GM12878 (cell line): ENCODE data around the gene NFATC3. TPM values are rescaled to one million over a fixed set of nuclear protein-coding genes. Genes with fewer than 3 reads are reported as not detected.
"Not testable (repeated sequence)": the region's sequence is repeated elsewhere in the genome, so short reads cannot be mapped to it uniquely, and the experiment has no call there.

Experiments used
- ATAC-seq: fragments of 200-7000 bp; cut with Tn5 transposase; 3 replicates; pipeline ENCODE4 v1.9.1; 2020; ENCODE audit warnings: mild to moderate bottlenecking, moderate library complexity
- BruUV-seq: library from RNA; stranded (reverse); fragments of 400-500 nt; replicated peaks from 2 replicates; lab custom pipeline; 2021; lab: Mats Ljungman, UMichigan
- CTCF ChIA-PET: fragments of 300-600 bp; sonication (Branson Sonifier 250); formaldehyde crosslinking; extraction: SDS; loops from one replicate; lab custom pipeline; 2021; ENCODE audit warnings: inconsistent platforms; lab: Yijun Ruan, JAX
- POLR2A ChIA-PET: fragments of 350-600 bp; formaldehyde crosslinking; extraction: SDS; loops from one replicate; lab custom pipeline; 2021; ENCODE audit warnings: inconsistent platforms; lab: Charles Lee
- RAD21 ChIA-PET: fragments of 300-600 bp; sonication (Branson Sonifier 250); formaldehyde crosslinking; loops from one replicate; lab custom pipeline; 2023; ENCODE audit warnings: antibody characterized with exemption; ENCODE audit not compliant: unreplicated experiment; lab: Charles Lee
- SMC1A ChIA-PET: fragments of 300-600 bp; sonication (Branson Sonifier 250); formaldehyde crosslinking; loops from one replicate; lab custom pipeline; 2023; ENCODE audit not compliant: unreplicated experiment, uncharacterized antibody; lab: Charles Lee
- DNase-seq: peaks from one replicate; pipeline ENCODE4 v3.0.0-alpha.2; 2011; ENCODE audit warnings: low read depth, low spot score
- FAIRE-seq: peaks from 3 replicates; lab custom pipeline; 2011; peaks lifted over from hg19 to GRCh38; lab: Jason Lieb, UNC
- H2AFZ ChIP-seq: 2 replicates; pipeline ENCODE4 v1.6.0; 2011; ENCODE audit warnings: low read depth, low read length, control low read depth; ENCODE audit not compliant: control insufficient read depth
- H3K27ac ChIP-seq: 2 replicates; pipeline ENCODE4 v1.5.1; 2011; ENCODE audit warnings: control low read depth; ENCODE audit not compliant: control insufficient read depth, insufficient read depth
- H3K27me3 ChIP-seq, 2 experiments: replicated peaks in 1 of 2; 2 replicates each; pipeline versions ENCODE4 v1.6.0 to v1.6.1; 2011; ENCODE audit warnings: low read length in 1 of 2; ENCODE audit not compliant: control insufficient read depth in 2 of 2, insufficient read depth in 2 of 2
- H3K36me3 ChIP-seq, 2 experiments: 2 replicates each; pipeline ENCODE4 v1.5.1; 2011; ENCODE audit warnings: low read length in 1 of 2; ENCODE audit not compliant: control insufficient read depth in 2 of 2, insufficient read depth in 2 of 2
- H3K4me1 ChIP-seq: 2 replicates; pipeline ENCODE4 v1.6.1; 2011; ENCODE audit warnings: mild to moderate bottlenecking, low read length, moderate library complexity, mixed read lengths; ENCODE audit not compliant: control insufficient read depth, insufficient read depth
- H3K4me2 ChIP-seq: 2 replicates; pipeline ENCODE4 v1.6.0; 2011; ENCODE audit warnings: control low read depth; ENCODE audit not compliant: control insufficient read depth, insufficient read depth
- H3K4me3 ChIP-seq: fragments of 200-600 bp; sonication (generic); 2 replicates; pipeline ENCODE4 v1.5.1; 2016
- H3K79me2 ChIP-seq: 2 replicates; pipeline ENCODE4 v1.6.0; 2011; ENCODE audit warnings: low read length; ENCODE audit not compliant: control insufficient read depth, insufficient read depth
- H3K9ac ChIP-seq: 2 replicates; pipeline ENCODE4 v1.8.0; 2011; ENCODE audit warnings: low read length, control low read depth, mixed read lengths; ENCODE audit not compliant: control insufficient read depth, insufficient read depth
- H3K9me3 ChIP-seq: replicated peaks from 3 replicates; pipeline ENCODE4 v1.5.1; 2011; ENCODE audit warnings: mild to moderate bottlenecking, low read length; ENCODE audit not compliant: control insufficient read depth, insufficient read depth
- H4K20me1 ChIP-seq: 2 replicates; pipeline ENCODE4 v1.6.0; 2011; ENCODE audit not compliant: control insufficient read depth, insufficient read depth
- EED ChIP-seq: sonication (generic); IDR thresholded peaks from 2 replicates; pipeline ENCODE4 v1.6.1; 2016; ENCODE audit warnings: antibody characterized with exemption, low read depth
- IRF4 ChIP-seq: IDR thresholded peaks from 2 replicates; pipeline ENCODE4 v1.6.1; 2011; ENCODE audit warnings: low read depth, low read length
- NFYA ChIP-seq: IDR thresholded peaks from 2 replicates; pipeline ENCODE4 v1.6.1; 2011; ENCODE audit warnings: low read depth, mild to moderate bottlenecking, low read length, improper control_type of control experiment, borderline replicate concordance
- SREBF2 ChIP-seq: IDR thresholded peaks from 2 replicates; pipeline ENCODE4 v1.6.1; 2012; ENCODE audit warnings: mild to moderate bottlenecking, low read length
- WGBS: methylation state at CpG from one replicate; pipeline ENCODE4 v1.1.6; 2016; ENCODE audit warnings: low lambda C conversion rate; ENCODE audit not compliant: insufficient replicate concordance, insufficient coverage; ENCODE audit errors: missing lambda C conversion rate; 5-methylcytosine and 5-hydroxymethylcytosine counted together
- in situ Hi-C: fragments of 300-500 bp; cut with MboI; formaldehyde crosslinking; loops from 9 replicates; pipeline ENCODE4 v1.14.3; 2018; ENCODE audit warnings: mixed read lengths
- intact Hi-C: fragments of 100-400 bp; cut with micrococcal nuclease; formaldehyde crosslinking; loops from one replicate; pipeline ENCODE4 v1.14.2; 2022; ENCODE audit not compliant: unreplicated experiment
- polyA plus RNA-seq, 11 experiments: library from polyadenylated mRNA; depleted of rRNA in 4 of 11; unstranded in 6 of 11; stranded (reverse) in 5 of 11; fragments of >200 nt; fragmentation: Nextera tagmentation in 4 of 11; fragmentation: Illumina TruSeq in 1 of 11; extraction: Ambion mirVana in 4 of 11; extraction: Trizol in 1 of 11; gene quantifications; 1 replicate in 1 of 11; 2 replicates in 10 of 11; pipeline versions ENCODE4 v1.2.1 to v1.2.3, GENCODE V29; 2011 to 2016; ENCODE audit warnings: inconsistent platforms in 2 of 11, missing spikeins in 2 of 11, low read depth in 1 of 11
- total RNA-seq, 4 experiments: library from RNA; depleted of rRNA in 3 of 4; stranded (reverse); fragments of >200 nt in 3 of 4; fragmentation: Illumina TruSeq in 1 of 4; extraction: Trizol in 1 of 4; gene quantifications; 2 replicates each; pipeline versions ENCODE4 v1.2.1 to v1.2.3, GENCODE V29; 2013 to 2021
- TF ChIP-seq, protein P1 (sequence below): fragments of 450-650 bp; IDR thresholded peaks from 2 replicates; pipeline ENCODE4 v1.6.1; 2016; ENCODE audit warnings: mild to moderate bottlenecking

NFATC3 gene
- total and polyA plus RNA-seq, 10 of the 15 experiments (the other 5 are each of a cell fraction or from before 2014, with no cell fraction given): 4.2 to 37.6 (median 24.9) TPM

DNA sequence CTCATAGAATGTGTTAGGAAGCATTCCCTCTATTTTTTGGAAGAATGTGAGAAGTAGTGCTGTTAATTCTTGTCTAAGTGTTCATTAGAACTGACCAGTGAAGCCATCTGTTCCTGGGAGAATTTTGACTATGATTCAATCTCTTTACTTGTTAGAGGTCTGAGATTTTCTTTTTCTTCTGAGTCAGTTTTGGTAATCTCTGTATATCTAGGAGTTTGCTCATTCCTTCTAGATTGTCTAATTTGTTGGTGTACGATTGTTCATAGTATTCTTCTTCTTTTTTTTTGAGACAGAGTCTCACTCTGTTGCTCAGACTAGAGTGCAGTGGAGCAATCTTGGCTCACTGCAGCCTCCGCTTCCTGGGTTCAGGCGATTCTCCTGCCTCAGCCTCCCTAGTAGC lies 20.4 kb downstream of the NFATC3 start (continued):
- no peak for TF ChIP-seq NFYA
- no peak for TF ChIP-seq SREBF2
- no peak for TF ChIP-seq IRF4
- TF ChIP-seq EED: no peak
- TF ChIP-seq, protein P1, sequence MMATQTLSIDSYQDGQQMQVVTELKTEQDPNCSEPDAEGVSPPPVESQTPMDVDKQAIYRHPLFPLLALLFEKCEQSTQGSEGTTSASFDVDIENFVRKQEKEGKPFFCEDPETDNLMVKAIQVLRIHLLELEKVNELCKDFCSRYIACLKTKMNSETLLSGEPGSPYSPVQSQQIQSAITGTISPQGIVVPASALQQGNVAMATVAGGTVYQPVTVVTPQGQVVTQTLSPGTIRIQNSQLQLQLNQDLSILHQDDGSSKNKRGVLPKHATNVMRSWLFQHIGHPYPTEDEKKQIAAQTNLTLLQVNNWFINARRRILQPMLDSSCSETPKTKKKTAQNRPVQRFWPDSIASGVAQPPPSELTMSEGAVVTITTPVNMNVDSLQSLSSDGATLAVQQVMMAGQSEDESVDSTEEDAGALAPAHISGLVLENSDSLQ: no peak

DNA sequence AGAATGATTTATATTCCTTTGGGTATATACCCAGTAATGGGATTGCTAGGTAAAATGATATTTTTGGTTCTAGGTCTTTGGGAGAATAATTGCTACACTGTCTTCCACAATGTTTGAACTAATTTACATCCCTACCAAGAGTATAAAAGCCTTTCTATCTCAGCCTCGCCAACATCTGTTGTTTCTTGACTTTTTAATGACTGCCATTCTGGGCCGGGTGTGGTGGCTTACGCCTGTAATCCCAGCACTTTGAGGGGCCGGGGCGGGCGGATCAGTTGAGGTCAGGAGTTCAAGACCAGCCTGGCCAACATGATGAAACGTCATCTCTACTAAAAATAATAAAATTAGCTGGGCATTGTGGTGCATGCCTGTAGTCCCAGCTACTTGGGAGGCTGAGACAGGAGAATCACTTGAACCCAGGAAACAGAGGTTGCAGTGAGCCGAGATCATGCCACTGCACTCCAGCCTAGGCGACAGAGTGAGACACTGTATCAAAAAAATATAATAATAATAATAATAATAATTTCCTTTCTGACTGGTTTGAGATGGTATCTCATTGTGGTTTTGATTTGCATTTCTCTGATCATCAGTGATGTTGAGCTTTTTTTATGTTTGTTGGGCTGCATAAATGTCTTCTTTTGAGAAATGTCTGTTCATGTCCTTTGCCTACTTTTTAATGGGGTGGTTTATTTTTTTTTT lies 22.2 kb downstream of the NFATC3 start:
- not testable (repeated sequence) for BruUV-seq

DNA sequence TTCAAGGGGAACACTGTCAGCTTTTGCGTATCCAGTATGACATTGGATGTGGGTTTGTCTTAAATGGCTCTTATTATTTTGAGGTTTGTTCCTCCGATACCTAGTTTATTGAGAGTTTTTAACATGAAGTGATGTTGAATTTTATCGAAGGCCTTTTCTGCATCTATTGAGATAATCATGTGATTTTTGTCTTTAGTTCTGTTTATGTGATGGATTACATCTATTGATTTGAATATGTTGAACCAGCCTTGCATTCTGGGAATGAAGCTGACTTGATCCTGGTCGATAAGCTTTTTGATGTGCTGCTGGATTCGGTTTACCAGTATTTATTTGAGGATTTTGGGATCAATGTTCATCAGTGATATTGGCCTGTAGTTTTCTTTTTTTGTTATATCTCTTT lies 24.0 kb downstream of the NFATC3 start:
- H3K4me3 ChIP-seq, H3K9ac ChIP-seq, H3K27ac ChIP-seq, ATAC-seq, CTCF ChIA-PET, BruUV-seq, H3K27me3 ChIP-seq, H3K9me3 ChIP-seq, H3K4me2 ChIP-seq, H3K36me3 ChIP-seq, DNase-seq, in situ Hi-C loops, H2AFZ ChIP-seq, intact Hi-C loops, RAD21 ChIA-PET, H4K20me1 ChIP-seq, H3K4me1 ChIP-seq, FAIRE-seq: not testable (repeated sequence)
- H3K79me2 ChIP-seq: peaks cover 51% of the 10 kb centered on the region
- ChIA-PET SMC1A (interaction anchor here (1.0 to 1.7 kb wide), 5 partner anchors 11 to 68 kb away, joined by 3 to 5 read pairs (median 4); no protein-coding TSS in a partner anchor), POLR2A (interaction anchor here (2.1 kb wide), 1 partner anchor 17 kb away, joined by 6 read pairs; no protein-coding TSS in a partner anchor)
- 95% methylated on average over 5 of the region's 5 CpGs for WGBS

More for the DNA sequence above, 22.2 kb downstream of the NFATC3 start:
- H4K20me1 ChIP-seq, H3K27ac ChIP-seq, H3K4me3 ChIP-seq, DNase-seq, H3K27me3 ChIP-seq, H3K4me2 ChIP-seq, intact Hi-C loops, H3K9ac ChIP-seq, RAD21 ChIA-PET, H3K36me3 ChIP-seq, ATAC-seq, in situ Hi-C loops, FAIRE-seq, H3K4me1 ChIP-seq, H3K9me3 ChIP-seq, H2AFZ ChIP-seq: not testable (repeated sequence)
- SMC1A ChIA-PET: interaction anchor here (0.6 to 1.5 kb wide), 4 partner anchors 15 to 91 kb away, joined by 3 to 4 read pairs (median 3); no protein-coding TSS in a partner anchor
- CTCF ChIA-PET: interaction anchor here (0.7 to 0.8 kb wide), 2 partner anchors 121 to 1260 kb away, joined by 3 read pairs; no protein-coding TSS in a partner anchor
- POLR2A ChIA-PET: interaction anchor here (1.0 kb wide), 1 partner anchor 14 kb away, joined by 3 read pairs; no protein-coding TSS in a partner anchor
- WGBS: 86% methylated on average over 9 of the region's 9 CpGs
- peaks cover 49% of the 10 kb centered on the region for H3K79me2 ChIP-seq

DNA sequence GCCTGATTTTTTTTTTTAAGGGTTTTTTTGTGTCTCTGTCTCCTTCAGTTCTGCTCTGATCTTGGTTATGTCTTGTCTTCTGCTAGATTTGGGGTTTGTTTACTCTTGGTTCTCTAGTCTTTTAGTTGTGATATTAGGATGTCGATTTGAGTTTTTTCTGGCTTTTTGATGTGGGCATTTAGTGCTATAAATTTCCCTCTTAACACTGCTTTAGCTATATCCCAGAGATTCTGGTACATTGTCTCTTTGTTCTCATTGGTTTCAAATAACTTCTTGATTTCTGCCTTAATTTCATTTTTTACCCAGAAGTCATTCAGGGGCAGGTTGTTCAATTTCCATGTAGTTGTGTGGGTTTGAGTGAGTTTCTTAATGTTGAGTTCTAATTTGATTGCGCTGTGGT lies 25.4 kb downstream of the NFATC3 start:
- ChIA-PET CTCF (interaction anchor here (1.1 to 1.3 kb wide), 2 partner anchors 9 to 36 kb away, joined by 3 to 4 read pairs; no protein-coding TSS in a partner anchor), POLR2A (interaction anchor here (0.9 to 1.2 kb wide), 2 partner anchors 9 to 13 kb away, joined by 3 to 4 read pairs; no protein-coding TSS in a partner anchor)
- DNase-seq, FAIRE-seq, ATAC-seq, BruUV-seq, H3K4me3 ChIP-seq, intact Hi-C loops, in situ Hi-C loops, H3K4me2 ChIP-seq, H2AFZ ChIP-seq, H3K9me3 ChIP-seq, RAD21 ChIA-PET, SMC1A ChIA-PET, H3K36me3 ChIP-seq, H4K20me1 ChIP-seq, H3K4me1 ChIP-seq, H3K27me3 ChIP-seq, H3K9ac ChIP-seq, H3K27ac ChIP-seq: not testable (repeated sequence)
- WGBS: 98% methylated on average over 2 of the region's 2 CpGs
- H3K79me2 ChIP-seq: peaks cover 43% of the 10 kb centered on the region
